H9 (cell line): Measurements from ENCODE around the gene DOCK1. TPM values are rescaled to one million over a fixed set of nuclear protein-coding genes. Genes with fewer than 3 reads are reported as not detected.
A peak's percentile ranks its signal among the peaks of the same experiment; 100 is the strongest.

Experiments used
- DNase-seq: peaks from one replicate; pipeline ENCODE4 v3.0.0-alpha.2; 2017
- H2AFZ ChIP-seq: one replicate; pipeline ENCODE4 v1.6.1; 2013; ENCODE audit warnings: mild to moderate bottlenecking, low read length, control low read depth, moderate library complexity
- H2AK5ac ChIP-seq: 2 replicates; pipeline ENCODE4 v1.6.1; 2013; ENCODE audit warnings: low read length, control low read depth, mixed read lengths; ENCODE audit not compliant: insufficient read length
- H2BK120ac ChIP-seq: one replicate; pipeline ENCODE4 v1.6.1; 2013; ENCODE audit warnings: low read depth, mild to moderate bottlenecking, low read length, control low read depth, inconsistent platforms; ENCODE audit not compliant: poor library complexity, severe bottlenecking
- H2BK12ac ChIP-seq: 2 replicates; pipeline ENCODE4 v1.6.1; 2013; ENCODE audit warnings: low read length, control low read depth, mixed read lengths, low read depth; ENCODE audit not compliant: insufficient read length
- H2BK15ac ChIP-seq: 2 replicates; pipeline ENCODE4 v1.6.1; 2013; ENCODE audit warnings: low read depth, low read length, control low read depth
- H2BK20ac ChIP-seq: one replicate; pipeline ENCODE4 v1.6.1; 2013; ENCODE audit warnings: low read depth, mild to moderate bottlenecking, low read length, control low read depth, inconsistent platforms; ENCODE audit not compliant: poor library complexity, severe bottlenecking
- H2BK5ac ChIP-seq: 2 replicates; pipeline ENCODE4 v1.6.1; 2013; ENCODE audit warnings: low read length, control low read depth, mixed read lengths; ENCODE audit not compliant: insufficient read length
- H3K14ac ChIP-seq: 2 replicates; pipeline ENCODE4 v1.6.1; 2013; ENCODE audit warnings: low read length, control low read depth; ENCODE audit not compliant: insufficient read depth
- H3K18ac ChIP-seq: 2 replicates; pipeline ENCODE4 v1.6.1; 2013; ENCODE audit warnings: low read depth, mild to moderate bottlenecking, mixed read lengths, low read length, control low read depth; ENCODE audit not compliant: insufficient read length
- H3K23ac ChIP-seq: 2 replicates; pipeline ENCODE4 v1.6.1; 2013; ENCODE audit warnings: low read length, control low read depth, mixed read lengths, low read depth; ENCODE audit not compliant: insufficient read length
- H3K23me2 ChIP-seq: 2 replicates; pipeline ENCODE4 v1.6.1; 2013; ENCODE audit warnings: low read depth, mild to moderate bottlenecking, mixed read lengths, low read length, control low read depth; ENCODE audit not compliant: insufficient read length, poor library complexity, severe bottlenecking
- H3K27ac ChIP-seq: 2 replicates; pipeline ENCODE4 v1.5.1; 2013; ENCODE audit warnings: low read length, control low read depth, mixed read lengths, low read depth; ENCODE audit not compliant: insufficient read length
- H3K27me3 ChIP-seq: 2 replicates; pipeline ENCODE4 v1.6.1; 2013; ENCODE audit warnings: low read length, control low read depth, inconsistent platforms; ENCODE audit not compliant: insufficient read depth
- H3K4ac ChIP-seq: 2 replicates; pipeline ENCODE4 v1.6.1; 2013; ENCODE audit warnings: low read depth, mild to moderate bottlenecking, control low read depth, inconsistent platforms, low read length, moderate library complexity
- H3K4me1 ChIP-seq: 2 replicates; pipeline ENCODE4 v1.6.1; 2013; ENCODE audit warnings: low read length, control low read depth, inconsistent platforms; ENCODE audit not compliant: insufficient read depth
- H3K4me2 ChIP-seq: 2 replicates; pipeline ENCODE4 v1.6.1; 2013; ENCODE audit warnings: low read length, control low read depth, mixed read lengths; ENCODE audit not compliant: insufficient read length, insufficient read depth
- H3K56ac ChIP-seq: 2 replicates; pipeline ENCODE4 v1.6.1; 2013; ENCODE audit warnings: low read depth, mild to moderate bottlenecking, mixed read lengths, low read length, control low read depth; ENCODE audit not compliant: insufficient read length
- H3K79me1 ChIP-seq: 2 replicates; pipeline ENCODE4 v1.6.1; 2013; ENCODE audit warnings: low read depth, mild to moderate bottlenecking, moderate library complexity, low read length, control low read depth, inconsistent platforms; ENCODE audit not compliant: insufficient read depth, poor library complexity, severe bottlenecking
- H3K79me2 ChIP-seq: 2 replicates; pipeline ENCODE4 v1.6.1; 2013; ENCODE audit warnings: low read length, control low read depth, inconsistent platforms; ENCODE audit not compliant: insufficient read depth
- H3K9ac ChIP-seq: 2 replicates; pipeline ENCODE4 v1.6.1; 2013; ENCODE audit warnings: low read length, control low read depth, mixed read lengths; ENCODE audit not compliant: insufficient read length; ENCODE audit errors: extremely low read depth
- H3K9me3 ChIP-seq: one replicate; pipeline ENCODE4 v1.6.1; 2013; ENCODE audit warnings: low read depth, low read length, inconsistent platforms; ENCODE audit not compliant: control insufficient read depth
- H3T11ph ChIP-seq: one replicate; pipeline ENCODE4 v1.6.1; 2013; ENCODE audit warnings: mild to moderate bottlenecking, low read length, control low read depth, inconsistent platforms
- H4K20me1 ChIP-seq: one replicate; pipeline ENCODE4 v1.6.1; 2013; ENCODE audit not compliant: control insufficient read depth, insufficient read length, insufficient read depth
- H4K5ac ChIP-seq: 2 replicates; pipeline ENCODE4 v1.6.1; 2013; ENCODE audit warnings: low read depth, mild to moderate bottlenecking, mixed read lengths, low read length, control low read depth; ENCODE audit not compliant: insufficient read length
- H4K8ac ChIP-seq: replicated peaks from 2 replicates; pipeline ENCODE4 v1.6.1; 2013; ENCODE audit warnings: low read length, control low read depth, mixed read lengths, low read depth; ENCODE audit not compliant: insufficient read length
- H4K91ac ChIP-seq: 2 replicates; pipeline ENCODE4 v1.6.1; 2013; ENCODE audit warnings: low read depth, mild to moderate bottlenecking, moderate library complexity, mixed read lengths, low read length, control low read depth; ENCODE audit not compliant: insufficient read length
- H3K27ac Mint-ChIP-seq, 3 experiments: 2 replicates in 2 of 3; 3 replicates in 1 of 3; pipeline ENCODE4 v1.8.0; 2020 to 2021; ENCODE audit warnings: mixed read lengths in 3 of 3, mild to moderate bottlenecking in 1 of 3, moderate library complexity in 1 of 3
- H3K27me3 Mint-ChIP-seq: 2 replicates; pipeline ENCODE4 v1.8.0; 2021; ENCODE audit warnings: low read depth, mild to moderate bottlenecking, moderate library complexity, mixed read lengths
- H3K36me3 Mint-ChIP-seq, 3 experiments: 2 replicates in 2 of 3; 3 replicates in 1 of 3; pipeline ENCODE4 v1.8.0; 2020 to 2021; ENCODE audit warnings: low read depth in 3 of 3, mixed read lengths in 3 of 3; ENCODE audit not compliant: insufficient read depth in 1 of 3
- H3K4me1 Mint-ChIP-seq, 2 experiments: 2 replicates each; pipeline ENCODE4 v1.8.0; 2020; ENCODE audit warnings: mixed read lengths in 2 of 2
- H3K4me3 Mint-ChIP-seq, 2 experiments: 2 replicates in 1 of 2; 3 replicates in 1 of 2; pipeline ENCODE4 v1.8.0; 2020 to 2021; ENCODE audit warnings: mild to moderate bottlenecking in 2 of 2, mixed read lengths in 2 of 2, moderate library complexity in 1 of 2
- H3K9me3 Mint-ChIP-seq, 2 experiments: 2 replicates in 1 of 2; 3 replicates in 1 of 2; pipeline ENCODE4 v1.8.0; 2020; ENCODE audit warnings: mild to moderate bottlenecking in 2 of 2, mixed read lengths in 2 of 2, moderate library complexity in 1 of 2
- WGBS: extraction: QIAGEN DNeasy Blood & Tissue Kit; methylation state at CpG from one replicate; pipeline ENCODE4 v1.1.7; 2013; ENCODE audit warnings: missing lambda C conversion rate, low lambda C conversion rate, mixed read lengths; ENCODE audit not compliant: insufficient read length; ENCODE audit errors: extremely low coverage; 5-methylcytosine and 5-hydroxymethylcytosine counted together
- total RNA-seq: library from RNA; stranded (reverse); gene quantifications from 2 replicates; pipeline ENCODE4 v1.2.1, GENCODE V29; 2021
- TF ChIP-seq, protein P1 (sequence below): fragments of 200-600 bp; sonication (generic); conservative IDR thresholded peaks from 3 replicates; pipeline ENCODE4 v1.8.0; 2021; ENCODE audit warnings: antibody characterized with exemption, mild to moderate bottlenecking

The DOCK1 gene
- total RNA-seq, 1 experiment from 2014 or later = 57.0 TPM

DNA sequence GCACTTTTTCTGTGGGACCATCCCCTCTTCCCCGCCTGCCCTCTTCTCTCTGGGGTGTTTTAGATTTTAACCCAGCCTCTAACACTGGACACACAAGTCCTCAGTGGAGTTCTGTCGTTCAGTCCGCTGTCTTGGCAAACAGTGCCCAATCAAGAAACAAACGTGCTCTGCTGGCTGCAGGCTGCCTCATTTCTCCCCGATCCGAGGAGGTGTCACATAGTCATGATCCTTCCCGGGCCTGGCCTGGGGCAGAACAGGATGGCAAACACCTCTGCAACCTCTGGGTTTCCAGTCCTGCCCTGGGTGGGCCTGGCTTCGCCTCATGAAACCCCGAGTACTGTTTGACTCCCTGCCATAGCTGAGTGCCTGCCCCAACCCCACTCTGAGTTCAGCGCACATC, 402.1 kb downstream of the DOCK1 start:
- H3K9me3 ChIP-seq = no peaks in the 10 kb centered on the region
- H3K56ac ChIP-seq = no peak overlapping the region
- no peaks in the 10 kb centered on the region for H3K27me3 Mint-ChIP-seq
- no peaks in the 10 kb centered on the region for H3K23me2 ChIP-seq
- no peak overlapping the region for H2BK5ac ChIP-seq
- H2BK12ac ChIP-seq = no peak overlapping the region
- peak overlapping the region in 1 of 3 experiments; percentile 0; a peak in 1 of 7 replicates for H3K27ac Mint-ChIP-seq
- no peak overlapping the region for H3K4ac ChIP-seq
- no peak overlapping the region for H3K27ac ChIP-seq
- no peak overlapping the region for H4K5ac ChIP-seq
- no peak overlapping the region for H2BK15ac ChIP-seq
- H3K9ac ChIP-seq = no peak overlapping the region
- no peak overlapping the region for H3K4me3 Mint-ChIP-seq
- no peak for DNase-seq
- no peak overlapping the region for H2BK20ac ChIP-seq
- no peak overlapping the region for H2AFZ ChIP-seq
- no peaks in the 10 kb centered on the region for H3K27me3 ChIP-seq
- H3K18ac ChIP-seq = no peak overlapping the region
- H2BK120ac ChIP-seq = no peak overlapping the region
- no peak overlapping the region for H4K8ac ChIP-seq
- H3K4me1 Mint-ChIP-seq = peaks cover 20 to 23% of the 10 kb centered on the region in 2 experiments
- no peaks in the 10 kb centered on the region for H3K36me3 Mint-ChIP-seq
- WGBS = no CpG with 5 or more reads among the region's 10 CpGs
- TF ChIP-seq, protein P1, sequence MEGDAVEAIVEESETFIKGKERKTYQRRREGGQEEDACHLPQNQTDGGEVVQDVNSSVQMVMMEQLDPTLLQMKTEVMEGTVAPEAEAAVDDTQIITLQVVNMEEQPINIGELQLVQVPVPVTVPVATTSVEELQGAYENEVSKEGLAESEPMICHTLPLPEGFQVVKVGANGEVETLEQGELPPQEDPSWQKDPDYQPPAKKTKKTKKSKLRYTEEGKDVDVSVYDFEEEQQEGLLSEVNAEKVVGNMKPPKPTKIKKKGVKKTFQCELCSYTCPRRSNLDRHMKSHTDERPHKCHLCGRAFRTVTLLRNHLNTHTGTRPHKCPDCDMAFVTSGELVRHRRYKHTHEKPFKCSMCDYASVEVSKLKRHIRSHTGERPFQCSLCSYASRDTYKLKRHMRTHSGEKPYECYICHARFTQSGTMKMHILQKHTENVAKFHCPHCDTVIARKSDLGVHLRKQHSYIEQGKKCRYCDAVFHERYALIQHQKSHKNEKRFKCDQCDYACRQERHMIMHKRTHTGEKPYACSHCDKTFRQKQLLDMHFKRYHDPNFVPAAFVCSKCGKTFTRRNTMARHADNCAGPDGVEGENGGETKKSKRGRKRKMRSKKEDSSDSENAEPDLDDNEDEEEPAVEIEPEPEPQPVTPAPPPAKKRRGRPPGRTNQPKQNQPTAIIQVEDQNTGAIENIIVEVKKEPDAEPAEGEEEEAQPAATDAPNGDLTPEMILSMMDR = no peak
- no peaks in the 10 kb centered on the region for H3K79me2 ChIP-seq
- no peak overlapping the region for H3T11ph ChIP-seq
- no peak overlapping the region for H2AK5ac ChIP-seq
- H3K79me1 ChIP-seq = no peaks in the 10 kb centered on the region
- H3K4me1 ChIP-seq = peaks cover 2% of the 10 kb centered on the region; the same call in 1 of the 2 replicates
- H4K20me1 ChIP-seq = no peaks in the 10 kb centered on the region
- no peaks in the 10 kb centered on the region for H3K9me3 Mint-ChIP-seq
- no peak overlapping the region for H3K4me2 ChIP-seq
- no peak overlapping the region for H3K14ac ChIP-seq
- no peak overlapping the region for H4K91ac ChIP-seq
- H3K23ac ChIP-seq = no peak overlapping the region
